CD4-positive, alpha-beta T cell (primary cell): ENCODE data around the gene ITPRIPL2. TPM values are rescaled to one million over a fixed set of nuclear protein-coding genes. Genes with fewer than 3 reads are reported as not detected.

Source experiments
- ATAC-seq: fragments of 200-7000 bp; cut with Tn5 transposase; one replicate; pipeline ENCODE4 v1.10.0; 2022; ENCODE audit warnings: mild to moderate bottlenecking; ENCODE audit not compliant: poor library complexity
- CTCF ChIA-PET: fragments of 350-600 bp; sonication (Branson Sonifier 250); formaldehyde crosslinking; loops from one replicate; lab custom pipeline; 2021; ENCODE audit warnings: antibody characterized with exemption, inconsistent platforms; lab: Charles Lee
- POLR2A ChIA-PET: fragments of 350-600 bp; sonication (Branson Sonifier 250); formaldehyde crosslinking; loops from one replicate; lab custom pipeline; 2021; ENCODE audit warnings: antibody characterized with exemption, inconsistent platforms; lab: Charles Lee
- DNase-seq, 14 experiments: peaks; one replicate each; pipeline ENCODE4 v3.0.0-alpha.2; 2013 to 2020; ENCODE audit warnings: mixed read lengths in 2 of 14
- H3K27ac ChIP-seq, 2 donors: one replicate each; pipeline versions ENCODE4 v1.5.1 to v1.7.0; 2013; ENCODE audit warnings: low read length in 2 of 2, low read depth in 1 of 2, mild to moderate bottlenecking in 1 of 2
- H3K27me3 ChIP-seq, 2 experiments: 1 replicate in 1 of 2; 2 replicates in 1 of 2; pipeline versions ENCODE4 v1.6.1 to v1.7.0; 2013; ENCODE audit warnings: low read length in 2 of 2, control low read depth in 1 of 2, mild to moderate bottlenecking in 1 of 2, moderate library complexity in 1 of 2; ENCODE audit not compliant: insufficient read depth in 2 of 2, control insufficient read depth in 1 of 2
- H3K36me3 ChIP-seq: one replicate; pipeline ENCODE4 v1.6.1; 2013; ENCODE audit warnings: low read length, control low read depth; ENCODE audit not compliant: insufficient read depth
- H3K4me1 ChIP-seq: one replicate; pipeline ENCODE4 v1.6.1; 2013; ENCODE audit warnings: low read length, control low read depth; ENCODE audit not compliant: insufficient read depth
- H3K4me3 ChIP-seq: one replicate; pipeline ENCODE4 v1.5.1; 2013; ENCODE audit warnings: mild to moderate bottlenecking, low read length, moderate library complexity
- H3K9me3 ChIP-seq, 2 experiments: 1 replicate in 1 of 2; 2 replicates in 1 of 2; pipeline versions ENCODE4 v1.6.1 to v1.7.0; 2013; ENCODE audit warnings: low read length in 2 of 2, mild to moderate bottlenecking in 2 of 2, control low read depth in 1 of 2, moderate library complexity in 1 of 2; ENCODE audit not compliant: control insufficient read depth in 1 of 2, insufficient read depth in 1 of 2
- H3K27ac Mint-ChIP-seq: one replicate; pipeline ENCODE4 v1.8.0; 2020; ENCODE audit warnings: mixed read lengths
- H3K27me3 Mint-ChIP-seq: one replicate; pipeline ENCODE4 v1.8.0; 2021; ENCODE audit warnings: mixed read lengths
- H3K36me3 Mint-ChIP-seq: one replicate; pipeline ENCODE4 v1.8.0; 2021; ENCODE audit warnings: low read depth, mixed read lengths
- H3K4me1 Mint-ChIP-seq: one replicate; pipeline ENCODE4 v1.8.0; 2021; ENCODE audit warnings: low read depth, mixed read lengths
- H3K4me3 Mint-ChIP-seq: one replicate; pipeline ENCODE4 v1.8.0; 2020; ENCODE audit warnings: mild to moderate bottlenecking, mixed read lengths
- H3K9me3 Mint-ChIP-seq: one replicate; pipeline ENCODE4 v1.8.0; 2020; ENCODE audit warnings: mixed read lengths
- intact Hi-C, 2 experiments: fragments of 100-400 bp; cut with DNase I in 1 of 2; cut with micrococcal nuclease in 1 of 2; formaldehyde crosslinking; loops; one replicate each; pipeline versions ENCODE4 v1.15.1 to v1.9.0; 2023 to 2025; cut with DNase I, micrococcal nuclease
- total RNA-seq, 174 experiments: library from RNA in 2 of 174; stranded (reverse) in 2 of 174; gene quantifications; one replicate each; pipeline ENCODE4 v1.2.3 and lab custom pipeline; 2021 to 2026
- TF ChIP-seq, protein P1 (sequence below): fragments of 200-600 bp; IDR thresholded peaks from one replicate; pipeline ENCODE4 v1.8.0; 2022; ENCODE audit warnings: antibody characterized with exemption, mild to moderate bottlenecking

Gene ITPRIPL2
- total RNA-seq, 2 experiments from 2014 or later: 0.31 to 0.36 TPM

DNA sequence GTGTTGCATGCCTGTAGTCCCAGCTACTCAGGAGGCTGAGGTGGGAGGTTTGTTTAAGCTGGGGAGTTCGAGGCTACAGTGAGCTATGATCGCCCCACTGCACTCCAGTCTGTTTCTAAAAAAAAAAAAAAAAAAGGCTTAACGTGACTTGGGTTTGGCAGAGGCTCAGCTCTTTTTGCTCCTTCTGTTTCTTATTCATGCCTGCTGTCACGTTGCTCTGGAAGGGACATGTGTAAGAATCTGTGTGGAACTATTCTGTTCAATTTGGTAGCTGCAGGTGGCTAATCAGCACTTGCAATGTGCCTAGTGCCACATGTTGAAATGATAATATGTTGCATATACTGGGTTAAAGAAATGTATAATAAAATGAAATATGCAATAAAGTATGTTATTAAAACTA, 33.4 kb downstream of the ITPRIPL2 start:
- Mint-ChIP-seq H3K4me3 (no peak overlapping the region), H3K27ac (no peak overlapping the region)
- POLR2A ChIA-PET: no interaction called here

DNA sequence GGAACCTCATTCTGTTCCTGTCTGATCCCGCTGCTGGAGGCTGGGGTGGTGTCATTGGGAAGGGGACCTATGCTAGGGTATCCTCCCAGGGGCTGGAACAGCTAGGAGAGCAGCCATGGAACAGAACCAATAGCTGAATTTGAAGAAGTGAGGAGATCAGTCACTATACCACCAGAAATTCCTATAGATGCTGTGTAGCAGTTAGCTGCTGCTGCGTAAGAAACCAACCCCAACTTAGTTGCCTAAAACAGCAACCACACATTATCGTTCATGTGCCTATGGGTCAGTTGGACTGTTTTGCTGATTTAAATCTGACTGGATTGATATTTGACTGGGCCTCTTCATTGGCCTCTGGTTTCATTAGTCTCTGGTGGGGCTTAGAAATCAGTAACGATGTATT, 33.9 kb downstream of the ITPRIPL2 start:
- peaks cover 2% of the 10 kb centered on the region for H3K9me3 Mint-ChIP-seq
- no peaks in the 10 kb centered on the region for H3K4me1 ChIP-seq
- ChIA-PET POLR2A (no interaction called here), CTCF (no interaction called here)
- H3K4me3 ChIP-seq: no peak overlapping the region
- H3K27me3 ChIP-seq: peaks cover 0 to 14% of the 10 kb centered on the region in 2 experiments
- intact Hi-C loops: no loop called here
- ATAC-seq: no peak
- DNase-seq: no peak
- no peak overlapping the region for H3K27ac ChIP-seq
- no peak overlapping the region for H3K27ac Mint-ChIP-seq
- H3K36me3 Mint-ChIP-seq: no peaks in the 10 kb centered on the region
- H3K36me3 ChIP-seq: no peaks in the 10 kb centered on the region
- H3K4me1 Mint-ChIP-seq: no peaks in the 10 kb centered on the region
- H3K27me3 Mint-ChIP-seq: peaks cover 40% of the 10 kb centered on the region
- H3K4me3 Mint-ChIP-seq: no peak overlapping the region
- H3K9me3 ChIP-seq: peaks cover 5 to 6% of the 10 kb centered on the region in 2 experiments
- TF ChIP-seq, protein P1, sequence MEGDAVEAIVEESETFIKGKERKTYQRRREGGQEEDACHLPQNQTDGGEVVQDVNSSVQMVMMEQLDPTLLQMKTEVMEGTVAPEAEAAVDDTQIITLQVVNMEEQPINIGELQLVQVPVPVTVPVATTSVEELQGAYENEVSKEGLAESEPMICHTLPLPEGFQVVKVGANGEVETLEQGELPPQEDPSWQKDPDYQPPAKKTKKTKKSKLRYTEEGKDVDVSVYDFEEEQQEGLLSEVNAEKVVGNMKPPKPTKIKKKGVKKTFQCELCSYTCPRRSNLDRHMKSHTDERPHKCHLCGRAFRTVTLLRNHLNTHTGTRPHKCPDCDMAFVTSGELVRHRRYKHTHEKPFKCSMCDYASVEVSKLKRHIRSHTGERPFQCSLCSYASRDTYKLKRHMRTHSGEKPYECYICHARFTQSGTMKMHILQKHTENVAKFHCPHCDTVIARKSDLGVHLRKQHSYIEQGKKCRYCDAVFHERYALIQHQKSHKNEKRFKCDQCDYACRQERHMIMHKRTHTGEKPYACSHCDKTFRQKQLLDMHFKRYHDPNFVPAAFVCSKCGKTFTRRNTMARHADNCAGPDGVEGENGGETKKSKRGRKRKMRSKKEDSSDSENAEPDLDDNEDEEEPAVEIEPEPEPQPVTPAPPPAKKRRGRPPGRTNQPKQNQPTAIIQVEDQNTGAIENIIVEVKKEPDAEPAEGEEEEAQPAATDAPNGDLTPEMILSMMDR: no peak

More for the DNA sequence above, 33.4 kb downstream of the ITPRIPL2 start:
- Mint-ChIP-seq H3K4me1 (no peaks in the 10 kb centered on the region), H3K9me3 (peaks cover 2% of the 10 kb centered on the region), H3K27me3 (peaks cover 40% of the 10 kb centered on the region), H3K36me3 (no peaks in the 10 kb centered on the region)
- intact Hi-C loops: no loop called here
- Histone ChIP-seq H3K27me3 (peaks cover 0 to 12% of the 10 kb centered on the region in 2 experiments), H3K27ac (no peak overlapping the region), H3K4me1 (no peaks in the 10 kb centered on the region), H3K4me3 (no peak overlapping the region), H3K36me3 (no peaks in the 10 kb centered on the region), H3K9me3 (peaks cover 6% of the 10 kb centered on the region in 2 experiments)
- CTCF ChIA-PET: no interaction called here
- TF ChIP-seq, protein P1: no peak
- DNase-seq (no peak), ATAC-seq (no peak)

DNA sequence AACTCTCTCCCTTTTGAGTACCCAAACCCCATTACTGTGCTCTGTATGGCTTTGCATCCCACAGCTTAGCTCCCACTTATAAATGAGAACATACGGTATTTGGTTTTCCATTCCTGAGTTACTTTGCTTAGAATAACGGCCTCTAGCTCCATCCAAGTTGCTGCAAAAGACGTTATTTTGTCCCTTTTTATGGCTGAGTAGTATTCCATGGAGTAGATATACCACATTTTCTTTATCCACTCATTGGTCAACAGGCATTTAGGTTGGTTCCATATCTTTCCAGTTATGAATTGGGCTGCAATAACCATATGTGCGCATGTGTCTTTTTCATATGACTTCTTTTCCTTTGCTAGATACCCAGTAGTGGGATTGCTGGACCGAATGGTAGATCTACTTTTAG, 34.4 kb downstream of the ITPRIPL2 start:
- peaks cover 3 to 6% of the 10 kb centered on the region in 2 experiments for H3K9me3 ChIP-seq
- H3K27me3 ChIP-seq: peaks cover 0 to 14% of the 10 kb centered on the region in 2 experiments
- no peaks in the 10 kb centered on the region for H3K36me3 ChIP-seq
- Mint-ChIP-seq H3K4me1 (no peaks in the 10 kb centered on the region), H3K4me3 (no peak overlapping the region), H3K36me3 (no peaks in the 10 kb centered on the region), H3K27ac (no peak overlapping the region), H3K27me3 (peaks cover 42% of the 10 kb centered on the region), H3K9me3 (peaks cover 2% of the 10 kb centered on the region)
- ATAC-seq: no peak
- H3K27ac ChIP-seq: no peak overlapping the region
- H3K4me3 ChIP-seq: no peak overlapping the region
- no peaks in the 10 kb centered on the region for H3K4me1 ChIP-seq
- POLR2A ChIA-PET: no interaction called here
- DNase-seq: no peak
- TF ChIP-seq, protein P1: no peak
- CTCF ChIA-PET: no interaction called here
- intact Hi-C loops: no loop called here
